BE2C (cell line): ENCODE results near the gene POMGNT1.
A peak's percentile ranks its signal among the peaks of the same experiment; 100 is the strongest.
"Not testable (repeated sequence)": the region's sequence is repeated elsewhere in the genome, so short reads cannot be mapped to it uniquely, and the experiment has no call there.

ENCODE experiments used
- DNase-seq: peaks from one replicate; pipeline ENCODE4 v3.0.0-alpha.2; 2020
- H3K27me3 ChIP-seq: fragments of 250-450 bp; sonication (Bioruptor Pico); 2 replicates; pipeline ENCODE4 v1.5.1; 2020; ENCODE audit warnings: mild to moderate bottlenecking
- H3K36me3 ChIP-seq: fragments of 250-450 bp; sonication (Bioruptor Pico); 2 replicates; pipeline ENCODE4 v1.5.1; 2020; ENCODE audit warnings: mild to moderate bottlenecking
- H3K4me1 ChIP-seq: fragments of 250-450 bp; sonication (Bioruptor Pico); 2 replicates; pipeline ENCODE4 v1.5.1; 2020
- H3K4me3 ChIP-seq: 2 replicates; pipeline ENCODE4 v1.5.1; 2011; ENCODE audit warnings: low read depth, low read length
- H3K9me3 ChIP-seq: fragments of 250-450 bp; sonication (Bioruptor Pico); 2 replicates; pipeline ENCODE4 v1.5.1; 2020
- CTCF ChIP-seq: IDR thresholded peaks from 2 replicates; pipeline ENCODE4 v1.5.1; 2012; ENCODE audit warnings: mild to moderate bottlenecking, low read depth, low read length

Gene POMGNT1

GRCh38 chr1:46242918-46243317 is 44.7 kb upstream of the POMGNT1 start:
- no peaks in the 10 kb centered on the region for H3K9me3 ChIP-seq
- no peaks in the 10 kb centered on the region for H3K4me1 ChIP-seq
- DNase-seq: no peak
- H3K27me3 ChIP-seq: no peaks in the 10 kb centered on the region
- no peak overlapping the region for H3K4me3 ChIP-seq
- no peaks in the 10 kb centered on the region for H3K36me3 ChIP-seq
- no peak for TF ChIP-seq CTCF

- H3K4me1 ChIP-seq, H3K4me3 ChIP-seq, DNase-seq, H3K36me3 ChIP-seq, H3K27me3 ChIP-seq, H3K9me3 ChIP-seq: not testable (repeated sequence)
Measured at GRCh38 chr1:46241733-46242132, 43.5 kb upstream of the POMGNT1 start.

- not testable (repeated sequence) for H3K36me3 ChIP-seq, H3K4me1 ChIP-seq, H3K27me3 ChIP-seq, DNase-seq, H3K4me3 ChIP-seq, H3K9me3 ChIP-seq
Measured at GRCh38 chr1:46238865-46239264, 40.6 kb upstream of the POMGNT1 start.

- DNase-seq: no peak
- H3K4me1 ChIP-seq: no peaks in the 10 kb centered on the region
- no peak overlapping the region for H3K4me3 ChIP-seq
- no peaks in the 10 kb centered on the region for H3K36me3 ChIP-seq
- TF ChIP-seq CTCF: no peak
- H3K9me3 ChIP-seq: no peaks in the 10 kb centered on the region
- H3K27me3 ChIP-seq: no peaks in the 10 kb centered on the region
Measured at GRCh38 chr1:46236882-46237281, 38.6 kb upstream of the POMGNT1 start.

GRCh38 chr1:46231231-46231630 is 33.0 kb upstream of the POMGNT1 start:
- not testable (repeated sequence) for H3K27me3 ChIP-seq, H3K36me3 ChIP-seq, H3K9me3 ChIP-seq, DNase-seq, H3K4me3 ChIP-seq, H3K4me1 ChIP-seq

GRCh38 chr1:46224966-46225365 is 26.7 kb upstream of the POMGNT1 start:
- no peak for TF ChIP-seq CTCF
- H3K36me3 ChIP-seq: no peaks in the 10 kb centered on the region
- H3K4me3 ChIP-seq: no peak overlapping the region
- no peaks in the 10 kb centered on the region for H3K27me3 ChIP-seq
- H3K4me1 ChIP-seq: no peaks in the 10 kb centered on the region
- no peak for DNase-seq
- H3K9me3 ChIP-seq: no peaks in the 10 kb centered on the region

GRCh38 chr1:46223472-46223943 is 25.3 kb upstream of the POMGNT1 start:
- H3K4me3 ChIP-seq: no peak overlapping the region
- H3K9me3 ChIP-seq: no peaks in the 10 kb centered on the region
- no peaks in the 10 kb centered on the region for H3K36me3 ChIP-seq
- H3K4me1 ChIP-seq: no peaks in the 10 kb centered on the region
- no peaks in the 10 kb centered on the region for H3K27me3 ChIP-seq
- peak; percentile 46 for DNase-seq
- TF ChIP-seq CTCF: peak; percentile 82

GRCh38 chr1:46223055-46223454 is 24.8 kb upstream of the POMGNT1 start:
- H3K9me3 ChIP-seq, H3K27me3 ChIP-seq, H3K4me3 ChIP-seq, DNase-seq, H3K4me1 ChIP-seq, H3K36me3 ChIP-seq: not testable (repeated sequence)
